ENCODE data around the gene WDFY1.

The WDFY1 gene

DNA sequence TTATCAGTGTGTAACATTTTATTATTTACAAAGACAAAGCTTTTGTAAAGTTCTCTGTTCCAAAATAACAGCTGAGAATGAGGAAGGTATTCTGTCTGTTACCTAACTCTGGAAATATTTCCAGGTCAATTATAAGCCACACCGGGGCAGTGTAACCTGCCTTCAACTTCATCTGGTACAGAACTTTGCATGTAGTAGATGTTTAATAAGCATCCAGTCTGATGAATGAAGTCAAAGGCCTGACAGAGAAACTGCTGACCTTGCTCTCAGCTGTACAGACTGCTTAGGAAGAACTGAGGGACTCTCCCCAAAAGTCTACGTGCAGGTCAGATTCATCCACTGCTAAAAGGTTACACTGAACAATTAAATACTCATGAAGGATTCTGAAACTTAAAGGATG lies 43.3 kb downstream of the WDFY1 start:
- no peak overlapping the region for H3K27ac ChIP-seq
- H3K4me2 ChIP-seq (ENCODE audit: low read length): no peak overlapping the region
- H3K9ac ChIP-seq: no peak overlapping the region
- H3K36me3 ChIP-seq (ENCODE audit: control insufficient read depth, insufficient read depth, low read length): no peaks in the 10 kb centered on the region
- no peaks in the 10 kb centered on the region for H3K9me3 ChIP-seq (ENCODE audit: control insufficient read depth, low read length)
- H3K27me3 ChIP-seq (ENCODE audit: control insufficient read depth, insufficient read depth, low read length): no peaks in the 10 kb centered on the region
- peaks cover 3% of the 10 kb centered on the region for H3K79me2 ChIP-seq
- H3K4me3 ChIP-seq (ENCODE audit: low read depth, low read length): no peak overlapping the region
- H3K4me1 ChIP-seq: no peaks in the 10 kb centered on the region
- TF ChIP-seq, protein P1, sequence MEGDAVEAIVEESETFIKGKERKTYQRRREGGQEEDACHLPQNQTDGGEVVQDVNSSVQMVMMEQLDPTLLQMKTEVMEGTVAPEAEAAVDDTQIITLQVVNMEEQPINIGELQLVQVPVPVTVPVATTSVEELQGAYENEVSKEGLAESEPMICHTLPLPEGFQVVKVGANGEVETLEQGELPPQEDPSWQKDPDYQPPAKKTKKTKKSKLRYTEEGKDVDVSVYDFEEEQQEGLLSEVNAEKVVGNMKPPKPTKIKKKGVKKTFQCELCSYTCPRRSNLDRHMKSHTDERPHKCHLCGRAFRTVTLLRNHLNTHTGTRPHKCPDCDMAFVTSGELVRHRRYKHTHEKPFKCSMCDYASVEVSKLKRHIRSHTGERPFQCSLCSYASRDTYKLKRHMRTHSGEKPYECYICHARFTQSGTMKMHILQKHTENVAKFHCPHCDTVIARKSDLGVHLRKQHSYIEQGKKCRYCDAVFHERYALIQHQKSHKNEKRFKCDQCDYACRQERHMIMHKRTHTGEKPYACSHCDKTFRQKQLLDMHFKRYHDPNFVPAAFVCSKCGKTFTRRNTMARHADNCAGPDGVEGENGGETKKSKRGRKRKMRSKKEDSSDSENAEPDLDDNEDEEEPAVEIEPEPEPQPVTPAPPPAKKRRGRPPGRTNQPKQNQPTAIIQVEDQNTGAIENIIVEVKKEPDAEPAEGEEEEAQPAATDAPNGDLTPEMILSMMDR (IDR thresholded peaks at IDR 0.05): no peak
- no peak overlapping the region for H2AFZ ChIP-seq

DNA sequence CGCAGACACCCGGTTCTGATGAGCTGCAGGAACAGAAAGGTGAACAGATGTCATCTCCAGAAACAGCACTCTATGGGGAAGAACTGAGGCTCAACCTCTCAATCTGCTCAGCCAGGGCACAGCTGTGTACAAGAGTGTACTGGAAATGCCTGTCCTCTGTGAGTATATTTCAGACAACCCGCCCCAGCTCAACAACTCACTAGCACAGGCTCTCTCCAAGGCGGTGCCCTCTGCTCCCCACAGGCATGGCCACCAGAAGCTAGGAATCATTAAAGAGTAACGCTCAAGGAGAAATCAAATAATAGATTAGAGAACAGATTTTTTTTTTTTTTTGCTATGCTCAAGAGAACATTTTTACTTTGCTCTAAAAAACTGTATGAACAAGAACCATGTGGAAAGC lies 43.8 kb downstream of the WDFY1 start:
- H3K9me3 ChIP-seq (ENCODE audit: control insufficient read depth, low read length): no peaks in the 10 kb centered on the region
- H3K79me2 ChIP-seq: peaks cover 3% of the 10 kb centered on the region
- H3K4me1 ChIP-seq: no peaks in the 10 kb centered on the region
- H3K27ac ChIP-seq: no peak overlapping the region
- H3K4me2 ChIP-seq (ENCODE audit: low read length): no peak overlapping the region
- H3K27me3 ChIP-seq (ENCODE audit: control insufficient read depth, insufficient read depth, low read length): no peaks in the 10 kb centered on the region
- TF ChIP-seq, protein P1 (IDR thresholded peaks at IDR 0.05): no peak
- H3K36me3 ChIP-seq (ENCODE audit: control insufficient read depth, insufficient read depth, low read length): no peaks in the 10 kb centered on the region
- no peak overlapping the region for H3K4me3 ChIP-seq (ENCODE audit: low read depth, low read length)
- no peak overlapping the region for H3K9ac ChIP-seq
- H2AFZ ChIP-seq: no peak overlapping the region

DNA sequence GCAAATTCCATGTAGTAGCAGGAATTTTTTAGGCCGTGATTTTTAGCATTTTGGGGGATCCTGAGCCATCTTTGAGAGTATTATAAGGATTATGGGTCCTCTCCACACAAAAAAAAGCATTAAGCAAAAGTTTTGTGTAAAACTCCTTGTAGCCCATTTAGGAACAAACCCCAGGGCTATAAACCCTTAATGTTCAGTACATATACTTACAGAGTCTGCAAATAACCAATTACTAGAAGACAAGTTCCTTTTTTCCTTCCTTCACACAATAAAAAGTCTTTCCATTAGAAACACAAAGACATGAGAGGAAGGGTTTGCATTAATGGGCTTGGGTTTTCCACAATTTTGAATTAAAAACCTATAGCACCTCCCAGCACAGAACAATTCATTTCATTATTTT lies 44.6 kb downstream of the WDFY1 start:
- H3K4me2 ChIP-seq (ENCODE audit: low read length): no peak overlapping the region
- no peaks in the 10 kb centered on the region for H3K27me3 ChIP-seq (ENCODE audit: control insufficient read depth, insufficient read depth, low read length)
- no peak overlapping the region for H3K4me3 ChIP-seq (ENCODE audit: low read depth, low read length)
- no peak overlapping the region for H2AFZ ChIP-seq
- peaks cover 3% of the 10 kb centered on the region for H3K79me2 ChIP-seq
- no peaks in the 10 kb centered on the region for H3K4me1 ChIP-seq
- H3K36me3 ChIP-seq (ENCODE audit: control insufficient read depth, insufficient read depth, low read length): no peaks in the 10 kb centered on the region
- no peak overlapping the region for H3K27ac ChIP-seq
- TF ChIP-seq, protein P1 (IDR thresholded peaks at IDR 0.05): no peak
- no peak overlapping the region for H3K9ac ChIP-seq
- H3K9me3 ChIP-seq (ENCODE audit: control insufficient read depth, low read length): no peaks in the 10 kb centered on the region

DNA sequence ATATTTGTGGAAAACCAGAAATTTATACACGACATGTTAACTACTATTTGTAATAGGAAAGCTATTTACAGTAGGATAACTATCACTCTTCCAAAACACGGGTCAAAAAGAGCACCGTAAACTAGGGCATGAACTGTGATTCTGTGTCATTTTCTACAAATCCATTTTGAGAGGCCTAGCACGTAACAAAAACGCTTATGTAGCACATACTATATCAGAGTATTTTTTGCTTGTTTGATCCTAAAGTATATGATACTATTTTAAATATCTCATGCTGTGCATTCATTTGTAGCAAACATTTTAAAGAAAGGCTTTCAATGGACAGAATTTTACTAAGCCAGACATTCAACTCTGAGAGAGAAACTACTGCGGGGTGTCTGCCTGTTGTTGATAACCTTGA lies 45.1 kb downstream of the WDFY1 start:
- no peaks in the 10 kb centered on the region for H3K27me3 ChIP-seq (ENCODE audit: control insufficient read depth, insufficient read depth, low read length)
- no peak overlapping the region for H2AFZ ChIP-seq
- no peaks in the 10 kb centered on the region for H3K4me1 ChIP-seq
- H3K27ac ChIP-seq: no peak overlapping the region
- H3K9ac ChIP-seq: no peak overlapping the region
- no peaks in the 10 kb centered on the region for H3K9me3 ChIP-seq (ENCODE audit: control insufficient read depth, low read length)
- H3K4me2 ChIP-seq (ENCODE audit: low read length): no peak overlapping the region
- TF ChIP-seq, protein P1 (IDR thresholded peaks at IDR 0.05): no peak
- H3K79me2 ChIP-seq: peaks cover 3% of the 10 kb centered on the region
- no peak overlapping the region for H3K4me3 ChIP-seq (ENCODE audit: low read depth, low read length)
- H3K36me3 ChIP-seq (ENCODE audit: control insufficient read depth, insufficient read depth, low read length): no peaks in the 10 kb centered on the region

DNA sequence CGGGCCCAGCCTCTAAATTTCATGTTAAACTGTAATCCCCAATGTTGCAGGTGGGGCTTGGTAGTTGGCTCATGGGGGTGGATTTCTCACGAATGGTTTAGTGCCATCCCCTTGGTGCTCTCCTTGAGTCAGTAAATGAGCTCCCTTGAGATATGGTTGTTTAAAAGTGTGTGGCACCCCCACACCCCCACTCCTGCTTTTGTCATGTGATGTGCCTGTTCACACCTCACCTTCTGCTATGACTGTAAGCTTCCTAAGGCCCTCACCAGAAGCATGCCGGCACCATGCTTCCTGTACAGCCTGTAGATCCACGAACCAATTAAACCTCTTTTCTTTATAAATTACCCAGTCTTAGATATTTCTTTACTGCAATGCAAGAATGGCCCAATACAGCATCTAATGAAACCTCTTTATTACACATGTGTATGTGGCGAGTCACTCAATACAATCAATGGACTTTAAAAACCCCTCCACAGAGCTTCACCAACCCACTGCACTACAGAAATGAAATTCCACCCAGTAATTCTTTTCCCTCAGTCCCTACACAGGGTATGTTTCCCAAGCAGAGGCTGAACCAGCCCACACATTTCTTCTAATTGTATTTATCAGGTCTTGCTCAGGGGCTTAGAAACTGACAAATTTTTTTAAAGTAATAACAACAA lies 47.3 kb downstream of the WDFY1 start:
- H2AFZ ChIP-seq: no peak overlapping the region
- no peaks in the 10 kb centered on the region for H3K36me3 ChIP-seq (ENCODE audit: control insufficient read depth, insufficient read depth, low read length)
- H3K79me2 ChIP-seq: peaks cover 3% of the 10 kb centered on the region
- no peaks in the 10 kb centered on the region for H3K9me3 ChIP-seq (ENCODE audit: control insufficient read depth, low read length)
- TF ChIP-seq, protein P1 (IDR thresholded peaks at IDR 0.05): no peak
- no peaks in the 10 kb centered on the region for H3K27me3 ChIP-seq (ENCODE audit: control insufficient read depth, insufficient read depth, low read length)
- H3K4me2 ChIP-seq (ENCODE audit: low read length): no peak overlapping the region
- H3K4me1 ChIP-seq: no peaks in the 10 kb centered on the region
- H3K4me3 ChIP-seq (ENCODE audit: low read depth, low read length): no peak overlapping the region
- H3K9ac ChIP-seq: no peak overlapping the region
- no peak overlapping the region for H3K27ac ChIP-seq

All from parathyroid adenoma (tissue), 2 donors.